NCI-H2107 treated with DMSO at 0.1 percent for 48 hours (cell line): ENCODE measurements around the gene PDE4D.
"Not testable (repeated sequence)": the region's sequence is repeated elsewhere in the genome, so short reads cannot be mapped to it uniquely, and the experiment has no call there.

Experiments
- DNase-seq: peaks from one replicate; lab custom pipeline; 2025; ENCODE audit not compliant: unreplicated experiment; lab: John Stamatoyannopoulos, UW

PDE4D gene

GRCh38 chr5:59711310-59711709 is 182.2 kb downstream of the PDE4D start:
- no peak for DNase-seq

- DNase-seq = no peak
Measured at GRCh38 chr5:59709846-59710245, 183.7 kb downstream of the PDE4D start.

- DNase-seq = no peak
Measured at GRCh38 chr5:59709346-59709821, 184.1 kb downstream of the PDE4D start.

GRCh38 chr5:59704936-59705335 is 188.6 kb downstream of the PDE4D start:
- no peak for DNase-seq

GRCh38 chr5:59703789-59704188 is 189.7 kb downstream of the PDE4D start:
- no peak for DNase-seq

GRCh38 chr5:59698207-59699178 is 195.0 kb downstream of the PDE4D start:
- peak; percentile 0 for DNase-seq

GRCh38 chr5:59694411-59694810 is 199.1 kb downstream of the PDE4D start:
- no peak for DNase-seq

GRCh38 chr5:59693492-59694309 is 199.8 kb downstream of the PDE4D start:
- DNase-seq = no peak

- no peak for DNase-seq
Measured at GRCh38 chr5:59685793-59686192, 207.7 kb downstream of the PDE4D start.

- DNase-seq = no peak
Measured at GRCh38 chr5:59685191-59685530, 208.4 kb downstream of the PDE4D start.

GRCh38 chr5:59684388-59685190 is 208.9 kb downstream of the PDE4D start:
- DNase-seq = no peak

- no peak for DNase-seq
Measured at GRCh38 chr5:59683311-59683710, 210.2 kb downstream of the PDE4D start.

GRCh38 chr5:59682542-59682941 is 211.0 kb downstream of the PDE4D start:
- DNase-seq = no peak

GRCh38 chr5:59678943-59679342 is 214.6 kb downstream of the PDE4D start:
- no peak for DNase-seq

- DNase-seq = no peak
Measured at GRCh38 chr5:59674763-59675162, 218.8 kb downstream of the PDE4D start.

GRCh38 chr5:59673438-59674058 is 220.0 kb downstream of the PDE4D start:
- DNase-seq = peak; percentile 39

- no peak for DNase-seq
Measured at GRCh38 chr5:59666440-59667068, 227.0 kb downstream of the PDE4D start.

- DNase-seq = not testable (repeated sequence)
Measured at GRCh38 chr5:59665832-59666203, 227.7 kb downstream of the PDE4D start.

GRCh38 chr5:59665086-59665831 is 228.3 kb downstream of the PDE4D start:
- DNase-seq = no peak
